ENCODE results near the gene NDST4.

Gene NDST4

DNA sequence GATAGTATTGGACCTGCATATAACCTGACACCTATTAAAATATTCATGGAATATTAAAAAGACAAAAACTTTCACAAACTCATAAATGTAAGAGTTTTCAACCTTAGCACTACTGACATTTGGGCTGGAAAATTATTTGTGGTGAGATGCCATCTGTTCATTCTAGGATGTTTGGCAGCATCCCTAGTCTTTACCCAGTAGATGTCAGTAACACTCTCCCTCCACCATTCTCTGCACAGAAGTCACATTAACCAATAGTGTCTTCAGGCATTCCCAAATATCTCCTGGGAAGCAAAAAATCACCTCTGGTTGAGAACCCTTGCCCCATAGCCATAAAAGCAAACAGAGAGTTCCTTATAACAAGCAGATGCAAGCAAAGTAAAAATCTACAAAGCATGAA, 41.4 kb upstream of the NDST4 start:
- Histone ChIP-seq H3K27me3 (ENCODE audit: control insufficient read depth, low read length) (no peaks in the 10 kb centered on the region), H3K79me2 (ENCODE audit: control insufficient read depth, low read length) (no peaks in the 10 kb centered on the region), H3K4me1 (ENCODE audit: control insufficient read depth, low read length) (peaks cover 11% of the 10 kb centered on the region), H3K4me2 (ENCODE audit: low read length) (peak overlapping the region; percentile 33), H3K27ac (ENCODE audit: low read depth, low read length) (no peak overlapping the region), H4K20me1 (ENCODE audit: control insufficient read depth, insufficient read depth, low read depth, low read length) (no peaks in the 10 kb centered on the region), H3K9me2 (replicated peaks; ENCODE audit: control insufficient read depth, low read length) (no peaks in the 10 kb centered on the region), H3F3A (ENCODE audit: control insufficient read depth, insufficient read depth) (no peaks in the 10 kb centered on the region), H3K36me3 (ENCODE audit: control insufficient read depth, low read length) (no peaks in the 10 kb centered on the region), H3K9me3 (ENCODE audit: control insufficient read depth, insufficient read depth, low read length) (no peaks in the 10 kb centered on the region), H3K4me3 (ENCODE audit: low read length) (no peak overlapping the region)
- TF ChIP-seq, protein P1, sequence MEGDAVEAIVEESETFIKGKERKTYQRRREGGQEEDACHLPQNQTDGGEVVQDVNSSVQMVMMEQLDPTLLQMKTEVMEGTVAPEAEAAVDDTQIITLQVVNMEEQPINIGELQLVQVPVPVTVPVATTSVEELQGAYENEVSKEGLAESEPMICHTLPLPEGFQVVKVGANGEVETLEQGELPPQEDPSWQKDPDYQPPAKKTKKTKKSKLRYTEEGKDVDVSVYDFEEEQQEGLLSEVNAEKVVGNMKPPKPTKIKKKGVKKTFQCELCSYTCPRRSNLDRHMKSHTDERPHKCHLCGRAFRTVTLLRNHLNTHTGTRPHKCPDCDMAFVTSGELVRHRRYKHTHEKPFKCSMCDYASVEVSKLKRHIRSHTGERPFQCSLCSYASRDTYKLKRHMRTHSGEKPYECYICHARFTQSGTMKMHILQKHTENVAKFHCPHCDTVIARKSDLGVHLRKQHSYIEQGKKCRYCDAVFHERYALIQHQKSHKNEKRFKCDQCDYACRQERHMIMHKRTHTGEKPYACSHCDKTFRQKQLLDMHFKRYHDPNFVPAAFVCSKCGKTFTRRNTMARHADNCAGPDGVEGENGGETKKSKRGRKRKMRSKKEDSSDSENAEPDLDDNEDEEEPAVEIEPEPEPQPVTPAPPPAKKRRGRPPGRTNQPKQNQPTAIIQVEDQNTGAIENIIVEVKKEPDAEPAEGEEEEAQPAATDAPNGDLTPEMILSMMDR (IDR thresholded peaks at IDR 0.05; ENCODE audit: low read depth, low read length, poor library complexity, severe bottlenecking) = no peak
- no peak for TF ChIP-seq EZH2phosphoT487 (IDR thresholded peaks at IDR 0.05; ENCODE audit: borderline replicate concordance, low read length)

DNA sequence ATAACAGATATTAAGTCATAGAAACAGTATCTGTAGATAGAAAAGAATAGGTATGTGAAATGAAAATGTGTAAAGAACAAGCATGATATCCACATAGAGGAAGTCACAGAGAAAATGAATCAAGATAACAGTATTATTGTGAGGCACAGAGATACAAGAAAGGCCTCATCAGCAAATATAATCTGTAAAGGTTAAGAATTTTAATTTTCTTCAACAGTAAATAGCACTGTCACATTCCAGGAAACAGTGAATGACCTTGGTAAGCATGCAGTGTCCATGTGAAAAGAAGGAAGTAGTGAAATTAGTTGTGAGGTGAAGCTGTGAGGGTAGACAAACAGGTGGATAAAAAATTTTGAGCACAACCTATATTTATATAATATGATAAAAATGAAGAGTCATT, 39.5 kb upstream of the NDST4 start:
- Histone ChIP-seq H3K9me3 (ENCODE audit: control insufficient read depth, insufficient read depth, low read length) (no peaks in the 10 kb centered on the region), H3K36me3 (ENCODE audit: control insufficient read depth, low read length) (no peaks in the 10 kb centered on the region), H3K27ac (ENCODE audit: low read depth, low read length) (no peak overlapping the region), H3K27me3 (ENCODE audit: control insufficient read depth, low read length) (no peaks in the 10 kb centered on the region), H3K4me2 (ENCODE audit: low read length) (no peak overlapping the region), H4K20me1 (ENCODE audit: control insufficient read depth, insufficient read depth, low read depth, low read length) (no peaks in the 10 kb centered on the region), H3K9me2 (replicated peaks; ENCODE audit: control insufficient read depth, low read length) (no peaks in the 10 kb centered on the region), H3K79me2 (ENCODE audit: control insufficient read depth, low read length) (no peaks in the 10 kb centered on the region), H3F3A (ENCODE audit: control insufficient read depth, insufficient read depth) (no peaks in the 10 kb centered on the region), H3K4me3 (ENCODE audit: low read length) (no peak overlapping the region), H3K4me1 (ENCODE audit: control insufficient read depth, low read length) (peaks cover 11% of the 10 kb centered on the region)
- no peak for TF ChIP-seq EZH2phosphoT487 (IDR thresholded peaks at IDR 0.05; ENCODE audit: borderline replicate concordance, low read length)
- TF ChIP-seq, protein P1 (IDR thresholded peaks at IDR 0.05; ENCODE audit: low read depth, low read length, poor library complexity, severe bottlenecking) = no peak

DNA sequence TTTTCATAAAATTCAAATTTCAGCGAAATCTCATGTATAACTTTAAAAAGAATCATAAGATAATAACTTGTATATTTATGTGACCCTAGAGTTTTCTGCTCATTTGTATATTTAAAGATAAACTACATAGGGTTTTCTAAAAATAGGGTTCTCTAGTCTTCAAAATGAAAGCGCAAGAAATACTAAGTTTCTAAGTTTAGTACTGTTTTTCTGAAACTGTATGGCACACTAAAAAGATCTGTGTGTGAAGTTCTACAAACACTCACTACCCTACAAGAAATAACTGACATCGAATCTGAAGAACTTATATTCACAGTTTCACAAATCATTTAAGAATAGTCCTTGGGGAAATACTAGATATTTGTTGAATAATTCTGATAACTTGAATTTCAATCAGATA, 38.7 kb upstream of the NDST4 start:
- no peaks in the 10 kb centered on the region for H3K9me2 ChIP-seq (replicated peaks; ENCODE audit: control insufficient read depth, low read length)
- H4K20me1 ChIP-seq (ENCODE audit: control insufficient read depth, insufficient read depth, low read depth, low read length) = no peaks in the 10 kb centered on the region
- H3F3A ChIP-seq (ENCODE audit: control insufficient read depth, insufficient read depth) = no peaks in the 10 kb centered on the region
- H3K36me3 ChIP-seq (ENCODE audit: control insufficient read depth, low read length) = no peaks in the 10 kb centered on the region
- TF ChIP-seq EZH2phosphoT487 (IDR thresholded peaks at IDR 0.05; ENCODE audit: borderline replicate concordance, low read length) = no peak
- TF ChIP-seq, protein P1 (IDR thresholded peaks at IDR 0.05; ENCODE audit: low read depth, low read length, poor library complexity, severe bottlenecking) = no peak
- no peak overlapping the region for H3K4me2 ChIP-seq (ENCODE audit: low read length)
- peaks cover 11% of the 10 kb centered on the region for H3K4me1 ChIP-seq (ENCODE audit: control insufficient read depth, low read length)
- no peak overlapping the region for H3K4me3 ChIP-seq (ENCODE audit: low read length)
- H3K27ac ChIP-seq (ENCODE audit: low read depth, low read length) = no peak overlapping the region
- H3K9me3 ChIP-seq (ENCODE audit: control insufficient read depth, insufficient read depth, low read length) = no peaks in the 10 kb centered on the region
- no peaks in the 10 kb centered on the region for H3K79me2 ChIP-seq (ENCODE audit: control insufficient read depth, low read length)
- no peaks in the 10 kb centered on the region for H3K27me3 ChIP-seq (ENCODE audit: control insufficient read depth, low read length)

DNA sequence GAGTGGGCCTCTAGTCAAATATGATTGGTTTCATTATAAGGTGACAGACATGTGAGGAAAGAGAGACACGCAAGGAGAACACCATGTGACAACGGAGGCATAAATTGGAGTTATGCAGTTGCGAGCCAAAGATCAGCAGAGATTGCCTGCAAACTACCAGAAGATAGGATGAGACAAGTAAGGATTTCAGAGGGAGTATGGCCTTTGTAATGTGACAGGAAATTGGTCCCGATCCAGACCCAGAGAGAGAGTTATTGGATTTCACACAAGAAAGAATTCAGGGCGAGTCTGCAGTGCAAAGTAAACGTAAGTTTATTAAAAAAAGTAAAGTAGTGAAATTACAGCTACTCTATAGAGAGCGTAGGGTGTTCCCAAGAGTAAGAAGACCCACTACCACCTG, 35.7 kb upstream of the NDST4 start:
- TF ChIP-seq EZH2phosphoT487 (IDR thresholded peaks at IDR 0.05; ENCODE audit: borderline replicate concordance, low read length) = no peak
- TF ChIP-seq, protein P1 (IDR thresholded peaks at IDR 0.05; ENCODE audit: low read depth, low read length, poor library complexity, severe bottlenecking) = no peak
- Histone ChIP-seq H3F3A (ENCODE audit: control insufficient read depth, insufficient read depth) (no peaks in the 10 kb centered on the region), H3K27ac (ENCODE audit: low read depth, low read length) (no peak overlapping the region), H3K79me2 (ENCODE audit: control insufficient read depth, low read length) (no peaks in the 10 kb centered on the region), H3K9me2 (replicated peaks; ENCODE audit: control insufficient read depth, low read length) (no peaks in the 10 kb centered on the region), H3K9me3 (ENCODE audit: control insufficient read depth, insufficient read depth, low read length) (no peaks in the 10 kb centered on the region), H3K4me2 (ENCODE audit: low read length) (no peak overlapping the region), H3K4me3 (ENCODE audit: low read length) (no peak overlapping the region), H4K20me1 (ENCODE audit: control insufficient read depth, insufficient read depth, low read depth, low read length) (no peaks in the 10 kb centered on the region), H3K27me3 (ENCODE audit: control insufficient read depth, low read length) (no peaks in the 10 kb centered on the region), H3K4me1 (ENCODE audit: control insufficient read depth, low read length) (no peaks in the 10 kb centered on the region; the same call in 1 of the 2 replicates), H3K36me3 (ENCODE audit: control insufficient read depth, low read length) (no peaks in the 10 kb centered on the region)

Data from DOHH2 (cell line).